CD14-positive monocyte (primary cell): ENCODE results near the gene WNT9B. TPM values are rescaled to one million over a fixed set of nuclear protein-coding genes. Genes with fewer than 3 reads are reported as not detected.
A peak's percentile ranks its signal among the peaks of the same experiment; 100 is the strongest.

Experiments
- DNase-seq, 3 donors: peaks; one replicate each; pipeline ENCODE4 v3.0.0-alpha.2; 2011 to 2022
- H2AFZ ChIP-seq: 2 replicates; pipeline ENCODE4 v1.6.0; 2012; ENCODE audit warnings: mild to moderate bottlenecking, low read depth, low read length, inconsistent platforms; ENCODE audit not compliant: insufficient read depth, poor library complexity, severe bottlenecking
- H3K27ac ChIP-seq, 2 donors: 1 replicate in 1 of 2; 2 replicates in 1 of 2; pipeline ENCODE4 v1.5.1; 2012 to 2013; ENCODE audit warnings: low read length in 2 of 2, control low read depth in 1 of 2, inconsistent platforms in 1 of 2, low read depth in 1 of 2, mild to moderate bottlenecking in 1 of 2
- H3K27me3 ChIP-seq, 2 donors: one replicate each; pipeline versions ENCODE4 v1.6.0 to v1.6.1; 2011 to 2013; ENCODE audit warnings: low read length in 2 of 2; ENCODE audit not compliant: control insufficient read depth in 2 of 2, insufficient read depth in 2 of 2
- H3K36me3 ChIP-seq, 2 donors: replicated peaks in 1 of 2; 1 replicate in 1 of 2; 2 replicates in 1 of 2; pipeline versions ENCODE4 v1.5.1 to v1.6.1; 2012 to 2013; ENCODE audit warnings: low read length in 2 of 2, control low read depth in 1 of 2, inconsistent platforms in 1 of 2, mild to moderate bottlenecking in 1 of 2; ENCODE audit not compliant: insufficient read depth in 2 of 2, control insufficient read depth in 1 of 2
- H3K4me1 ChIP-seq, 2 donors: 1 replicate in 1 of 2; 2 replicates in 1 of 2; pipeline versions ENCODE4 v1.5.1 to v1.6.1; 2012 to 2013; ENCODE audit warnings: low read length in 2 of 2, control low read depth in 1 of 2, inconsistent platforms in 1 of 2, mild to moderate bottlenecking in 1 of 2, moderate library complexity in 1 of 2; ENCODE audit not compliant: insufficient read depth in 2 of 2, control insufficient read depth in 1 of 2
- H3K4me2 ChIP-seq: replicated peaks from 2 replicates; pipeline ENCODE3; 2012; ENCODE audit warnings: low read length, moderate library complexity, mild to moderate bottlenecking; ENCODE audit not compliant: poor library complexity, severe bottlenecking; ENCODE audit errors: extremely low read depth
- H3K4me3 ChIP-seq, 3 experiments: fragments of 200-600 bp in 1 of 3; sonication (generic) in 1 of 3; replicated peaks in 1 of 3; 1 replicate in 2 of 3; 2 replicates in 1 of 3; pipeline ENCODE4 v1.5.1; 2011 to 2013; ENCODE audit warnings: low read length in 3 of 3, mild to moderate bottlenecking in 3 of 3, control low read depth in 2 of 3, low read depth in 2 of 3, inconsistent platforms in 1 of 3, moderate library complexity in 1 of 3
- H3K79me2 ChIP-seq: 2 replicates; pipeline ENCODE4 v1.6.0; 2012; ENCODE audit warnings: mild to moderate bottlenecking, control low read depth, inconsistent platforms, low read length, moderate library complexity; ENCODE audit not compliant: insufficient read depth
- H3K9ac ChIP-seq: 2 replicates; pipeline ENCODE4 v1.6.0; 2017; ENCODE audit warnings: low read length, mild to moderate bottlenecking; ENCODE audit not compliant: insufficient read depth, poor library complexity, severe bottlenecking
- H3K9me3 ChIP-seq, 2 donors: replicated peaks in 1 of 2; 1 replicate in 1 of 2; 2 replicates in 1 of 2; pipeline versions ENCODE4 v1.5.1 to v1.6.1; 2012 to 2013; ENCODE audit warnings: low read length in 2 of 2, control low read depth in 1 of 2; ENCODE audit not compliant: control insufficient read depth in 1 of 2, insufficient read depth in 1 of 2
- H4K20me1 ChIP-seq: 2 replicates; pipeline ENCODE4 v1.6.0; 2012; ENCODE audit warnings: mild to moderate bottlenecking, low read length, control low read depth, moderate library complexity; ENCODE audit not compliant: insufficient read depth
- H3K27ac Mint-ChIP-seq, 7 donors: one replicate each; pipeline ENCODE4 v1.8.0; 2020; ENCODE audit warnings: mild to moderate bottlenecking in 7 of 7, mixed read lengths in 7 of 7, moderate library complexity in 6 of 7, inconsistent platforms in 2 of 7
- H3K27me3 Mint-ChIP-seq, 3 donors: one replicate each; pipeline ENCODE4 v1.8.0; 2021 to 2022; ENCODE audit warnings: low read depth in 3 of 3, mild to moderate bottlenecking in 3 of 3, mixed read lengths in 3 of 3, moderate library complexity in 3 of 3, inconsistent platforms in 1 of 3
- H3K36me3 Mint-ChIP-seq, 2 donors: one replicate each; pipeline ENCODE4 v1.8.0; 2020; ENCODE audit warnings: mixed read lengths in 2 of 2, inconsistent platforms in 1 of 2, mild to moderate bottlenecking in 1 of 2
- H3K4me1 Mint-ChIP-seq: one replicate; pipeline ENCODE4 v1.8.0; 2020; ENCODE audit warnings: mild to moderate bottlenecking, mixed read lengths
- H3K4me3 Mint-ChIP-seq, 2 donors: one replicate each; pipeline ENCODE4 v1.8.0; 2020; ENCODE audit warnings: mild to moderate bottlenecking in 2 of 2, mixed read lengths in 2 of 2, moderate library complexity in 1 of 2
- H3K9me3 Mint-ChIP-seq, 7 donors: one replicate each; pipeline ENCODE4 v1.8.0; 2020 to 2022; ENCODE audit warnings: mixed read lengths in 7 of 7, mild to moderate bottlenecking in 6 of 7, moderate library complexity in 6 of 7, inconsistent platforms in 2 of 7
- CTCF ChIP-seq: fragments of 200-600 bp; IDR thresholded peaks from one replicate; pipeline ENCODE4 v1.8.0; 2022; ENCODE audit warnings: antibody characterized with exemption, mild to moderate bottlenecking
- WGBS: methylation state at CpG from one replicate; pipeline ENCODE4 v1.1.5; 2013; ENCODE audit warnings: missing lambda C conversion rate; ENCODE audit not compliant: insufficient coverage; 5-methylcytosine and 5-hydroxymethylcytosine counted together
- intact Hi-C, 2 donors: fragments of 100-400 bp; cut with micrococcal nuclease; formaldehyde crosslinking; loops; one replicate each; pipeline versions ENCODE4 v1.15.0 to v1.15.1; 2023
- polyA plus RNA-seq, 3 donors: library from polyadenylated mRNA; depleted of rRNA in 1 of 3; unstranded in 2 of 3; stranded (reverse) in 1 of 3; fragments of 300-500 nt in 2 of 3; fragments of >200 nt in 1 of 3; fragmentation: Illumina TruSeq in 2 of 3; gene quantifications; 1 replicate in 2 of 3; 2 replicates in 1 of 3; pipeline ENCODE4 v1.2.3, GENCODE V29; 2012 to 2021

Gene WNT9B
- polyA plus RNA-seq, 3 donors, result 0.19 TPM; not detected in 2

- Histone ChIP-seq H3K4me2 (peak overlapping the region; percentile 74), H3K4me1 (peaks cover 21 to 23% of the 10 kb centered on the region in 2 donors), H3K79me2 (no peaks in the 10 kb centered on the region), H3K27ac (no peak overlapping the region), H3K9ac (peak overlapping the region; percentile 11), H4K20me1 (no peaks in the 10 kb centered on the region), H3K27me3 (peaks cover 60 to 88% of the 10 kb centered on the region in 2 donors), H3K9me3 (peaks cover 0 to 41% of the 10 kb centered on the region in 2 donors), H2AFZ (peak overlapping the region; percentile 46), H3K4me3 (peak overlapping the region; percentile 0 to 60 (median 2)), H3K36me3 (no peaks in the 10 kb centered on the region)
- no peak for DNase-seq
- H3K4me1 Mint-ChIP-seq, result peaks cover 35% of the 10 kb centered on the region
- peak overlapping the region; percentile 67 to 90 for H3K4me3 Mint-ChIP-seq
- WGBS, result 2% methylated on average over 70 of the region's 72 CpGs
- intact Hi-C loops, result no loop called here
- H3K36me3 Mint-ChIP-seq, result peaks cover 3 to 4% of the 10 kb centered on the region in 2 donors
- TF ChIP-seq CTCF, result no peak
- peaks cover 86 to 97% (median 93%) of the 10 kb centered on the region in 3 donors for H3K27me3 Mint-ChIP-seq
- peaks cover 2 to 31% (median 10%) of the 10 kb centered on the region in 7 donors for H3K9me3 Mint-ChIP-seq
- no peak overlapping the region for H3K27ac Mint-ChIP-seq
These were observed 32.2 kb upstream of the WNT9B start for GRCh38 chr17:46818929-46819859.

GRCh38 chr17:46819906-46820351 lies 31.5 kb upstream of the WNT9B start:
- H3K27me3 Mint-ChIP-seq, result peaks cover 84 to 96% (median 89%) of the 10 kb centered on the region in 3 donors
- intact Hi-C loops, result no loop called here
- H3K27me3 ChIP-seq, result peaks cover 60 to 83% of the 10 kb centered on the region in 2 donors
- H3K27ac Mint-ChIP-seq, result no peak overlapping the region
- peak overlapping the region; percentile 74 for H3K4me2 ChIP-seq
- H3K27ac ChIP-seq, result no peak overlapping the region
- H3K4me1 ChIP-seq, result peaks cover 21 to 23% of the 10 kb centered on the region in 2 donors
- H3K9me3 Mint-ChIP-seq, result peaks cover 2 to 31% (median 10%) of the 10 kb centered on the region in 7 donors
- no peaks in the 10 kb centered on the region for H3K36me3 ChIP-seq
- TF ChIP-seq CTCF, result no peak
- peaks cover 0 to 41% of the 10 kb centered on the region in 2 donors for H3K9me3 ChIP-seq
- H3K4me3 Mint-ChIP-seq, result peak overlapping the region in 1 of 2 donors; percentile 90
- no peak overlapping the region for H2AFZ ChIP-seq
- no peak overlapping the region for H3K9ac ChIP-seq
- no peak for DNase-seq
- no peaks in the 10 kb centered on the region for H3K79me2 ChIP-seq
- WGBS, result 2% methylated on average over 23 of the region's 24 CpGs
- peaks cover 3 to 4% of the 10 kb centered on the region in 2 donors for H3K36me3 Mint-ChIP-seq
- H3K4me1 Mint-ChIP-seq, result peaks cover 35% of the 10 kb centered on the region
- H3K4me3 ChIP-seq, result peak overlapping the region in 1 of 3 experiments; percentile 60
- no peaks in the 10 kb centered on the region for H4K20me1 ChIP-seq
